Ascending aorta (tissue), 2 donors: Measurements from ENCODE around the gene PDE6G. TPM values are rescaled to one million over a fixed set of nuclear protein-coding genes. Genes with fewer than 3 reads are reported as not detected.

Source experiments
- DNase-seq, 2 donors: peaks; one replicate each; pipeline ENCODE4 v3.0.0-alpha.2; 2019; ENCODE audit warnings: low spot score in 2 of 2
- H3K27ac ChIP-seq, 2 donors: fragments of 200-600 bp; sonication (generic); one replicate each; pipeline ENCODE4 v1.5.1; 2016 to 2017; ENCODE audit warnings: mild to moderate bottlenecking in 1 of 2
- H3K27me3 ChIP-seq: fragments of 200-600 bp; sonication (generic); one replicate; pipeline ENCODE4 v1.5.1; 2017
- H3K36me3 ChIP-seq, 2 donors: fragments of 200-600 bp; sonication (generic); one replicate each; pipeline ENCODE4 v1.5.1; 2016
- H3K4me1 ChIP-seq, 2 donors: fragments of 200-600 bp; sonication (generic); one replicate each; pipeline ENCODE4 v1.5.1; 2016 to 2017; ENCODE audit warnings: mild to moderate bottlenecking in 1 of 2
- H3K4me3 ChIP-seq, 2 donors: fragments of 200-600 bp; sonication (generic); one replicate each; pipeline ENCODE4 v1.5.1; 2016 to 2017; ENCODE audit warnings: mild to moderate bottlenecking in 1 of 2
- H3K9me3 ChIP-seq, 2 donors: fragments of 200-600 bp; sonication (generic); one replicate each; pipeline ENCODE4 v1.5.1; 2016
- CTCF ChIP-seq, 3 experiments: fragments of 200-600 bp in 2 of 3; fragments of 450-650 bp in 1 of 3; sonication (generic) in 2 of 3; IDR thresholded peaks; one replicate each; pipeline ENCODE4 v1.5.1; 2016 to 2019; ENCODE audit warnings: antibody characterized with exemption in 3 of 3, mild to moderate bottlenecking in 1 of 3, moderate library complexity in 1 of 3
- intact Hi-C: fragments of 100-400 bp; cut with DNase I; formaldehyde crosslinking; loops from one replicate; pipeline ENCODE4 v1.15.1; 2023
- total RNA-seq: library from RNA; depleted of rRNA; stranded (reverse); fragments of >200 nt; gene quantifications from one replicate; pipeline ENCODE4 v1.1.0, GENCODE V29; 2016

Gene PDE6G
- total RNA-seq, 1 donor from 2014 or later = not detected

GRCh38 chr17:81701288-81702071 lies 45.1 kb upstream of the PDE6G start:
- peak overlapping the region; percentile 76 to 83 for H3K4me3 ChIP-seq

GRCh38 chr17:81700353-81701287 lies 44.3 kb upstream of the PDE6G start:
- peaks cover 47 to 57% of the 10 kb centered on the region in 2 donors for H3K36me3 ChIP-seq

More at GRCh38 chr17:81701288-81702071, 45.1 kb upstream of the PDE6G start:
- no peak for DNase-seq
- no peak overlapping the region for H3K27ac ChIP-seq
- H3K4me1 ChIP-seq = peaks cover 19 to 20% of the 10 kb centered on the region in 2 donors
- no peak for TF ChIP-seq CTCF (IDR thresholded peaks at IDR 0.05)
- no peaks in the 10 kb centered on the region for H3K9me3 ChIP-seq
- intact Hi-C loops = loop anchor here (2.0 to 5.0 kb wide), 2 partner anchors 64 to 225 kb away; partner anchors contain the start of genes MAFG, NPLOC4 and TSPAN10
- H3K36me3 ChIP-seq = peaks cover 44 to 48% of the 10 kb centered on the region in 2 donors
- H3K27me3 ChIP-seq = no peaks in the 10 kb centered on the region

GRCh38 chr17:81697261-81698044 lies 41.1 kb upstream of the PDE6G start:
- H3K36me3 ChIP-seq = peaks cover 78 to 89% of the 10 kb centered on the region in 2 donors

More at GRCh38 chr17:81700353-81701287, 44.3 kb upstream of the PDE6G start:
- no peaks in the 10 kb centered on the region for H3K9me3 ChIP-seq
- TF ChIP-seq CTCF (IDR thresholded peaks at IDR 0.05) = no peak
- peaks cover 19 to 20% of the 10 kb centered on the region in 2 donors for H3K4me1 ChIP-seq
- H3K27me3 ChIP-seq = no peaks in the 10 kb centered on the region
- intact Hi-C loops = loop anchor here (5.0 kb wide), 1 partner anchor 63 kb away; the partner anchor contains the start of genes NPLOC4 and TSPAN10
- no peak for DNase-seq
- H3K27ac ChIP-seq = no peak overlapping the region
- H3K4me3 ChIP-seq = no peak overlapping the region

GRCh38 chr17:81696218-81696941 lies 40.0 kb upstream of the PDE6G start:
- no peaks in the 10 kb centered on the region for H3K27me3 ChIP-seq
- peaks cover 84 to 96% of the 10 kb centered on the region in 2 donors for H3K36me3 ChIP-seq
- H3K4me1 ChIP-seq = no peaks in the 10 kb centered on the region
- intact Hi-C loops = no loop called here
- TF ChIP-seq CTCF (IDR thresholded peaks at IDR 0.05) = no peak
- no peak overlapping the region for H3K27ac ChIP-seq
- no peaks in the 10 kb centered on the region for H3K9me3 ChIP-seq
- no peak overlapping the region for H3K4me3 ChIP-seq
- DNase-seq = no peak

More at GRCh38 chr17:81697261-81698044, 41.1 kb upstream of the PDE6G start:
- TF ChIP-seq CTCF (IDR thresholded peaks at IDR 0.05) = no peak
- Histone ChIP-seq H3K9me3 (no peaks in the 10 kb centered on the region), H3K4me1 (peaks cover 8 to 9% of the 10 kb centered on the region in 2 donors), H3K4me3 (no peak overlapping the region), H3K27ac (no peak overlapping the region), H3K27me3 (no peaks in the 10 kb centered on the region)
- intact Hi-C loops = no loop called here
- DNase-seq = no peak
